Measurements from ENCODE around the gene LAMC1.

LAMC1 gene

DNA sequence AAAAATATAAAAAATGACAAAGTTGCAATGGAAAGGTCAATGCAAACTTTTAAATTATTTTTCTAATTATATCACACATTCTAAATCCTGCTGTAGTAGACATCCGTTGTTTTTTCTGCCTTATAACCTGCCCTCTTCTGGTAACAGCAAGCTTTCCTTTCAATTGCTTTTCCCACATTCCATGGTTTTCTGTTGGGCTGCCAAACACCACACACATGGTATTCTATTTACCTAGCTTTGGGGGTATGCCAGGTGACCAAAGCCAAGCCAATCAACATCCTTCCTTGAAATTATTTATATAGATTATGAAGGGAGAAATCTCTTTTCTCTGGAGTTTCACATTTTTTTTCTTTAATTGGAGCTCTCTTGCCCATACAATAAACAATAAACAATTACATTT lies 3.4 kb upstream of the LAMC1 start:
- no peak for DNase-seq (ENCODE audit: low spot score)
- no peak for FAIRE-seq

DNA sequence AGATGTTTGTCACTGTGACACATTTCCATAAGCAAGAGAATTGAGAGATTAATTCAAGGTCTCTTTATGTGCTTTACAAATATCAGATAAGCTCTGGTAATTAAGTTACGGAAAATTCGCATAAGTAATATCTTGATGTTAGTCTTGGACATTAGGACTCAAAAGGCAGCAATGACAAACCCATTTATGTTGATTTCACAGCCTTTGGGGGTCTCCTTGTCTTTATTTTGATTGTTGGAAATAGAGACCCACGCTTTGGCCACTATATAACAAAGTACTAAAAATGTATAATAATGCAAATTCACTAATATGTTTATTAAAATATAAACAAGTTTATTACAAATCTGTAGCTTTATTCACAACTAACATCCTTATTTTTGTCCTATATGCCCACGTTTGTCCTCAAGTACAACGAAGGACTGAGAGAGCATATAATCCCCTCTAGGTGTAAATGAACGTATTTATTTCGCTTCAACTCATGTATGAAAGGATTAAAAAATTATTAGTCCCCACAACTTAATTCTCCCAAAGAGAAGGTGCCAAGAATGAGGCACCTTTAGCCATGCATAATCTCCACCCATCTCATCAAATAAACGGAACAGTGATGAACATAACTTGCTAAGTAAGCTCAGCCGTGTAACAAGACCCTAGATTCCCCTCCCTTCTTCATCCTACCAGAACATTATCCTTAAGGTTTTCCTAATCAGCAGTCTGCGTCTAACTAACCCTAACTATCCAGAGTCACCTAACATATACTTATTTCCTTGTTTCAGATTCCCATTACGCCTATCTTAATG lies 1.6 kb upstream of the LAMC1 start:
- FAIRE-seq (no peak), DNase-seq (ENCODE audit: low spot score) (peak; percentile 3)

DNA sequence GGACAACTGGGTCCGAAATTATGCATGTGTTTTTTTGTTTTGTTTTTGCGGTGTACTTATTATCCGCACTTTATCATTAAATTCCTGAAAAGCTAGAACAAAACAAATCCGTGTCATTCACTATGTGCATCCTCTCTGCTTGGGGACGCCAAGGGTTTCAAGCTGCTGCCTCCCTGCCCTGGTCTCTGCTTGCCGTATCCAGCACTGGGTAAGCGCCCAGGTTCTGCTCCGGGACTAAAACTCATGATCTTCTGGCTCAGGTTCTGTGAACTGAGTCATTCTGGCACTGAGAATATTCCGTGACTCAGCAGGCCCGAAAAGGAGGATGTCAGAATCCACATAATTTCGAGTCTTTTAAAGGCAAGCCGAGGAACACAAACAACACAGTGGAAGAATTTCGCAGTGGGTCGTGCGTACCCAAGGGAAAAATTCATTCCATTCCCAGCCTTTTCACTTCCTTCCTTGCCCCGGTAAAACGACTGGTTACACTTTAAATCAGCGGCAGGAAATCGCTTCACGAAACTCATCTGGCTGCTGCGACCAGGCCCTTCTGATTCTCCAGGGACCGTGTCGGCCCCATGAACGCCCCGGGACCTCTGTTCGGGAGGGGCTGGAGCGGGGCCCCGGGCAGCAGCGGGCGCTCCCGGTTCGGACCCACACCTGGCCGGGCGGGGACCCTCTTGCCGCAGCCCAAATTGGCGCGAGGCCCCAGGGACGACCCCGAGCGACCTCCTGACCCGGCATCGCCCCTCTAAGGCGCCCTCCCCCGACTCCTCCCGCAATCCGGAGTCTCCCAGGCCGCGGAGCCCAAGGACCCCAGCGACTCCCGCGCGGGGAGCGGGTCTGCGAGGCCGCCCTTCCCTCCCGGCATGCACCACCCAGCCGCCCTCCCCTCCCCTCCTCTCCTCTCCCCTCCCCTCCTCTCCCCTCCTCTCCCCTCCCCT lies 746 bp upstream of the LAMC1 start:
- FAIRE-seq: peak; percentile 92
- peak; percentile 94 for DNase-seq (ENCODE audit: low spot score)

DNA sequence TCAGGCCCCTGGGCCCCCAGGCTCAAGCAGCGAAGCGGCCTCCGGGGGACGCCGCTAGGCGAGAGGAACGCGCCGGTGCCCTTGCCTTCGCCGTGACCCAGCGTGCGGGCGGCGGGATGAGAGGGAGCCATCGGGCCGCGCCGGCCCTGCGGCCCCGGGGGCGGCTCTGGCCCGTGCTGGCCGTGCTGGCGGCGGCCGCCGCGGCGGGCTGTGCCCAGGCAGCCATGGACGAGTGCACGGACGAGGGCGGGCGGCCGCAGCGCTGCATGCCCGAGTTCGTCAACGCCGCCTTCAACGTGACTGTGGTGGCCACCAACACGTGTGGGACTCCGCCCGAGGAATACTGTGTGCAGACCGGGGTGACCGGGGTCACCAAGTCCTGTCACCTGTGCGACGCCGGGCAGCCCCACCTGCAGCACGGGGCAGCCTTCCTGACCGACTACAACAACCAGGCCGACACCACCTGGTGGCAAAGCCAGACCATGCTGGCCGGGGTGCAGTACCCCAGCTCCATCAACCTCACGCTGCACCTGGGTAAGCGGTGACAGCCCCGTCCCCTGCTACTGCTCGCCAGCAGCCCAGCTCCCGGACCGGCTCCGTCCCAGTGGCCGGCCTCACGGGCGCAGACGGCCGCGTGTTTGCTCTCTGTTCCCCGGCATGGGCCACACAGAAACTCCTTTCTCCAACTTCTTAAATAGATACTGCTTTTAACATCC lies 539 bp downstream of the LAMC1 start:
- FAIRE-seq: no peak

DNA sequence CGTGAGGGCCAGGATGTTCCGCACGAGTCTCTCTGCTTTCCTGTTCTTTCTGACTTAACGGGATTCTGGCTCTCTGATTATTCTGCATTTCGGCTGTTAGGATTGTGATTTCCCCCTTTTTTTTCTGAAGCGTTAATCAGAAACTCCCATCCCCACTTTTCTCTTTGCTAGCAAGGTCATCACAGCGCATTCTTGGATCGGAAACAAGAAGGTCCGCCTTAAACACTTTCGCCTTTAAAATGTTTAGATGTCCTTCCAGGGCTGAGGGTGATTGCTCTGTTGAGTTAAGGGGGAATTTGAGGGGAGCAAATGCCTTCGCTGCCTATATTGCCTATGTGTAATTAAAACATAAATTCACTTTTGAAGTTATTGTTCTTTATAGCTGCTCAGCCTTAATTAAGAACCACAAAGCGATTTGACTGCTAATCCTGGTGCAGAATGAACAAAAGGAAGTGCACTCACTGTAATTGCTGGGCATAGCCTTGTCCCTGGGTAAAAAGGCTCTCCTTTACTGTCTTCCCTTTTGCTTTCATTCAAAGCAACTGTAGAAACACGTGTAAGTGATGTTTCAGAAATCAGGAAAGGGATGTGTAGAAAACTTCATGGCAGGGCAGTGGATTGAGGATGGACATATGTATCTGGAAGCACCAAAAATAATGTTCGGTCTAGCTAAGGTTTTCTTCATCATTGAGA lies 1.2 kb downstream of the LAMC1 start:
- no peak for FAIRE-seq
- DNase-seq (ENCODE audit: low spot score): peak; percentile 26

More for the DNA sequence above, 539 bp downstream of the LAMC1 start:
- peak; percentile 58 for DNase-seq (ENCODE audit: low spot score)

DNA sequence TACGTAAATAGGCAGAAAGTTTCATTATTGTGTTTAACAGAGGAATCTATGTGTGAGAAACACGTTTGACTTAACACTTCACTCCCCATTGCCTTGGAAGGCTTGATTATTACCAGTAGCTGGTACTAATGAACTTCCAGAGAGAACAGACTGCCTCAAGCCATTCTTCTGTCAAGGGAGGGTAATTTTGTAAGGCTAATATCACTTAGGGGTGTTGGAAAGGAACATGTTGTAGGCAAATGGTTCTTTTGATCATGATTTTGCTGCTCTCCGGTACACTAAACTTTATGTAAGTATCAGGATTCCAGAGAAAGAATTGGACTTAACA lies 1.8 kb downstream of the LAMC1 start:
- DNase-seq (ENCODE audit: low spot score) (no peak), FAIRE-seq (no peak)

DNA sequence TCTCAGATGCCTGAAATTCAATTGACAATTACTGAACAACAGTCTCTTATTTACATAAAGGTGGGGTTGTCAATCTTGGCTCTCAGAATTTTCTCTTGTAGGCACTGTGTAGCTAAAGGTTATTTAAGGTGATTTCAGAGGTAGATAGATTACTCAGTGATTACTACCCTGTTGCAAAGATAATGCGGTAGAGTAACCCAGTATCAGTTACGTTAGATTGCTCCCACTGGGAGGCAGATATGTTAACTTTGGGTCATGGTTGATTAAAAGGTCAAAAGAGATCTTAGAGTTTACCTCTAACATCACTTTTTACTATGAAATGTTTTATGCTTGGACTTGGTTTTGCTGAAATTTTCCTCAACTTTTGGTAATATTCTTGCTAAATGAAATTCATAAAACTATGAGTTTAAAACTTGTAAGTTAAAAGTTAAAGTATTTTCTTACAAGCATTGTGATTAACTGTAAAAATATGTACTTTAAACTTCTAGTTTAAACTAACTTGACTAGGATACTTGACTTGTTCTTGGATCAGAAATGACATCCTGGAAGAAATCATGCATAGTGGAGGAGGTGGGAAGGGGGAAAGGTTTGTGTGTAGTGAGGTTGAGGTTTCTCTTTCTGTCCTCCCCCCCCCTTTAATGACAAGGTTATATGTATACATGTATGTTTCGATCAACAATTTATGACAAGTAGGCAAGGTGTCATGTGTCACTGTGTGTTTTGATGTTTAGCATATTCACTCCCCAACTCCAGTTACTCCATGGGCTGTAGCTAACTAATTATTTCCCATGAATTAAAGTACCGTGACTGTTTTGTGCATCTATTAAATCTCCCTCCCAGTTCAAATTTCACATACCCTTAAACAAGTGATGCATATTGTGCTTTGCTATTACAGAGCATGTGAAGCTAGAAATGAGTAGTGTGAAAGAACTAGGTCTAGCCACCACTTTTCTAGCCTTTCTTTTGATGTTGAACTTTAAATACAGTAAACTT lies 2.9 kb downstream of the LAMC1 start:
- FAIRE-seq (peak; percentile 88), DNase-seq (ENCODE audit: low spot score) (peak; percentile 79)

DNA sequence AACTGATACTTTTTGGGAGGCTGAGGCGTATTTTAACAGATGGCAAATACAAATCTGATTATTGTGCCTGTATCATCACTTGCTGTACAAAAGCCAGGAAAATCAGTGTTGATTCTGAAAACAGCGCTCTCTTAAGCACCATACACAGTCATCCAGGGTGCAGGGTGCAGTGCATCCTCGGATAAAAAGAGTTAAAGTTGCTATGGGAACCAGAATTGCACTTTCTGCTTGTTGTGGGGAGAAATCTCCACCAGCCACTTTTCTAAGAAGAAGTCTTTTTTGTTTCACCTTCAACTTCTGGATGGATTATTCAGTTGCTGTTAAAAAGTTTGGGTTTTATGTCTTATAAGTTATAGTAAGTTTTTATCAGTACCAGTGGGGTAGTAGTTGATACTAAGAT lies 3.8 kb downstream of the LAMC1 start:
- no peak for FAIRE-seq
- DNase-seq (ENCODE audit: low spot score): no peak

DNA sequence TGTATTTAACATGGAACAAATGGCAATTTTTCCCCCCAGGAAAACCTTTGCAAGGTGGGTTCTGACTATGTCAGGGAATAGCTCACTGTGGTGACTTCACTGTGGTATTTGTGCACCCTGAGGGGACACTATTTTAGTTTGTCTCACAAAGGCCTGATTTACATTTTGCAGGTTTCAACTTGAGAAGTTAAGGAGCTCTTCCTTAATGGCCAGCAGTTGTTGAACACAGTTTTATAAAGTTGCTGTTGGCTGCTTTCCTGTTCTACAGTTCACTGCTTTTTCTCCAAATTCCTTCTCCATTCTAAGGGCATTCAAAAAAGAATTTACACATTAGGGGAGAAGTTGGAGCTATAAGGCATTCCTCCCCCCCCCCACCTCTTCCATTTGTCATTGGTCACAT lies 4.6 kb downstream of the LAMC1 start:
- FAIRE-seq: no peak
- no peak for DNase-seq (ENCODE audit: low spot score)

DNA sequence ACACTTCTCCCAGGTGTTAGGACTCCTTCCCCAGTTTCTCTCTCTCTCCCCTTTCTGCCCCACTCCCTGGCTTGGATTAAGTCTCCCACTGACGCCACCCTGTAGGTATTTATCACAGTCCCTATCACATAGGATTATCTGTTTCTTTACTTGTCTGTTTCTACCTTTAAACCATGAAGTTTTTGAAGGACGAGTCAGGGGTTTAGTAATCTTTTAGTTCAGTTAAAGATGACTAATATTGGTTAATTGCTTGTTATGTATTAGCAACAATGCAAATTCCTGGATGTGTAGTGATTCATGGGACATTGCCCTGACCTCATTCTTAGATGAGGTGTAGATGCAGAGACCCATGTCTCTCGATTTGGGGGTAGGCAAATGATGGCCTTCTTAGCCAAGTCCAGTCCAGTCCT lies 6.4 kb downstream of the LAMC1 start:
- FAIRE-seq (peak; percentile 89), DNase-seq (ENCODE audit: low spot score) (peak; percentile 96)

DNA sequence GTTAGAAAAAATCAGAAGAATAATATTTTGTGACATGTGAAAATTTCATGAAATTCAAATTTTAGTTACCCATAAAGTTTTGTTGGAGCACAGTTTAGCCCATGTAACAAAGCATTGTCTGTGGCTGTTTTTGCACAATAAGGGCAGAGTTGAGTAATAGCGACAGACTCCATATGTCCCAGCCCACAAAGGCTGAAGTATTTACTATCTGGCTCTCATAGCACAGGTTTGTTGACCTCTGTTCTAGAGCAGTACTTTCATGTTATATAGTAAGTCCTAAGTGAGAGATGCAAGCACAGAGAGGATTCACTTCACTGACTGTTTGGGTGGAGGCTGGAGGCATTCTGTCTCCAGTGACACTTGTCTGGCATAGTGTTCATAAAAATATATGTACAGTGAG lies 6.8 kb downstream of the LAMC1 start:
- no peak for FAIRE-seq
- DNase-seq (ENCODE audit: low spot score): peak; percentile 60

DNA sequence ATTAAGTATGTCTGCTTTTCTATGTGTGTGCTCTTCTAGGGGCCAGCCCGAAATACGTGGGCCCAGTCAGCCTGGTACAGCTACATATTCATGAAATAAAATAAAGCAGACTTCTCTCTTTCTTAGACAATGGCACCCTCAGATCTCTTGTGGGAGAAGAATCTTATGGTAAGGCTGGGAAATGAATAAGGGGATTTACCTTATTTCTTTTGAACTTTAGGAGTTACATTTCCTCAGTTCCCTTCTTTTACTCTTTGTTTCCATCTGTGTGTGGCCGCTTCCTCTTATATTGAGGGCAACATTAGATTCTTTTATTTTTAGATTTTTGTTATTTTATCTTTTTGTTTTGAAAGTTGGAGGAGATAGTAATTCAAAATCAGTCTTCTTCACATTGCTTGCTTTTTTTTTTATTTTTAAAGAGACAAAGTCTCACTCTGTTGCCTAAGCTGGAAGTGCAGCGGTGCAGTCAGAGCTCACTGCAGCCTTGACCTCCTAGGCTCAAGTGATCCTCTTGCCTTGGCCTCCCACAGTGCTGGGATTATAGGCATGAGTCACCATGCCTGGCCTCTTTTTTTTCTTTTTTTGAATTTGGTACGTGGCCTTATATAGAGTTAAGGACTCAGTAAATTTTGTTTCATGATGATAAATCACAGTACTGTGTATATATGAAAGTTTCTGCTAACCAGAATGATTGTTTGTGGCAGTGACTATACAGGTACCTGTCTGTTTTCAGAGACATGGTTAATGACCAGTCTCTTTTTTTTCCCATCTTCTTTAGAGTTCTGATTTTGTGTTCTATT lies 9.1 kb downstream of the LAMC1 start:
- peak; percentile 88 for FAIRE-seq
- DNase-seq (ENCODE audit: low spot score): peak; percentile 78

DNA sequence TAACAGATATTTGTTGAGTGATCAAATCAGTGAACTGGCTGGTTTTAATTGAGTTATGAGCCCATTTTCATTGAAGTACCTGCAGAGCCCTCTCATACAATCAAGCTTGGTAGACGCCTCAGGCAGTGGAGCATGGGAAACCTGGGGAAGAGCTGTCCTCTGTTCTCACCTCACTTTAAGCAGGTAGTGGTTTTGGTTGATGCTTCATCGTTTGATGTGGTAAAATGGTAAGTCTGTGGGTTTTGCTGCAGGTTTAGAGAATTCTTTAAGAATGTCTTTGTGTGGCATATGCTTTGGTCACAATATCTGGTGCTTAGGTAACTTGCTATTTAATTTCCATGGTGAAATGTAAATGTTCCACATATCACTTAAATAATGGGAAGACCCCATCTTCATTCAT lies 10.0 kb downstream of the LAMC1 start:
- FAIRE-seq: peak; percentile 78
- DNase-seq (ENCODE audit: low spot score): peak; percentile 80

DNA sequence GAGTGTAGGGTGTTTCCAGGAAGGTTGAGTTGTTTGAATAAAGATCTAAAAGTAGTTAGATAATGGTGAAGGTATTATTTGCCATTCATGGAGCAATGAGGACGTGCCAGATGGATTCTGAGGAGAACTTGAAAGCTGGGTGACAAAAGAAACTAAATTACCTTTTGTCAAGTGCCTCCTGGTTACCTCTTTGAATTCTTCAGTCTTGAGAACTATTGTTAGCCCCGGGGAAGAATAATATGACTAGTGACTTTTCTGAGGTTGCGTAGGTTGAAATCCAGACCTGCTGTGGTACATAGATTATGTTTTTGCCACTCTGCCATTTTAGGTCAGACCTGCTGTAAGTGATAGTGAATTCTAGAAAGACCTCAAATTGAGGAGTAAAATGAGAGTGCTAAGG lies 11.5 kb downstream of the LAMC1 start:
- DNase-seq (ENCODE audit: low spot score): no peak
- FAIRE-seq: no peak

DNA sequence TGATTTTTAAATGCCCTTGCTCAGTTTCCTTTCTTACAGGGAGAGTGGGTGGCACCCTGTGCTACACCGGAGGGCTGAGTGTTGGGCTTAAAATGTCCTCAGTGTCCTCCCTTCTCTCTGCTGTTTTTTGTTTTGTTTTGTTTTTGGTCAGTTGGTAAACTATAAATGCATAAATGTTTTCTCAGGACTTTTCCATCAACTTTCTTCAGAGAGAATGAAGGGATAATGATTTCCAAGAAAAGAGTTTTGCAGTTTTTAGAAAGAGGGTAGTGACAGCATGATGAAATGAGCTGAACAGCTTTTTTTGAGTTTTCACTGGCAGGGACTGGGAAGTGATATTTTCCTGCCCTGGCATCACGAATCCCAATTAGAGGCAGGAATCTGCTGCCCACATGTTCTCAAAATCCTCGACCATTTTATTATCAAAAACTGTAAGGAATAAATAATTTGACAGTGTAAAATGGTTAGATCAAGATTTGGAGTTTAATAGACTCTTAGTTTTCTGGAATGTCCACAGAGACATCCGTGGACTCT lies 15.2 kb downstream of the LAMC1 start:
- DNase-seq (ENCODE audit: low spot score): no peak
- no peak for FAIRE-seq

DNA sequence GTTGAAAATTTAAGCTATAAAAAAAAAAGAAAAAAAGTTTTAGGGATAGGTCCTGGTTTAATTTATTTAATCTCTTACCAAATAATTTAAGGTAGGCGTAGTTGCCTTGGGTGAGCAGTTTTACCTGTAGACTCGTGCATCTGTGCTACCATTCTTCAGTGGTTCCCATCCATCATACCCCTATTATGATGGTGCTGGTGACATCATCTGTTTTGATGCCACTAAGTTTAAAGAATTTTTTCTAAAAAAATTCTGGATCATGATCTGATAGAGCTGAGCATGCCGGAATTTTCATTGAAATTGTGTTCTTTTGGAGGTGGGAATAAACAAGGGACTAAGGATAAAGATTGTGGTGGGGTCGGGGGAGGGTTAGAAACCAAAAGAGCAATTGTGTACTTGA lies 15.7 kb downstream of the LAMC1 start:
- FAIRE-seq: no peak
- DNase-seq (ENCODE audit: low spot score): no peak

DNA sequence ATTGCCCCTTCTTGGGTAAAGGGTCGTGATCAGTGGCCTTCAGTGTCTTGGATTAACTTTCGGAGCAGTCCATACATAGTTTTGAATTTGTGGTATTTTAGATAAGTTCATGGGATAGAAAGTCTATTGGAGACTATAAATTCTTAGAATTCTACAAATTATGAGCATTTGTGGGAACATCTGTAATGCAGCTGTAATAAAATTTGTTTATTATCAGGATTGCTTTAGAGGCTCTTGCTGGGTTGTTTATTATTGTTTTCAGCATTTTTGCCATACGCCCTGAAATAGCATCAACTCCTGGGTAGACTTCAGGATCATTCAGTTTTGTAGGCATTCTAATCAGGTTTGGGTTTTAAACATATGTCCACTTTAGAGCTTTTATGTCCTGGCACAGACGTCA lies 16.1 kb downstream of the LAMC1 start:
- FAIRE-seq: no peak
- no peak for DNase-seq (ENCODE audit: low spot score)

DNA sequence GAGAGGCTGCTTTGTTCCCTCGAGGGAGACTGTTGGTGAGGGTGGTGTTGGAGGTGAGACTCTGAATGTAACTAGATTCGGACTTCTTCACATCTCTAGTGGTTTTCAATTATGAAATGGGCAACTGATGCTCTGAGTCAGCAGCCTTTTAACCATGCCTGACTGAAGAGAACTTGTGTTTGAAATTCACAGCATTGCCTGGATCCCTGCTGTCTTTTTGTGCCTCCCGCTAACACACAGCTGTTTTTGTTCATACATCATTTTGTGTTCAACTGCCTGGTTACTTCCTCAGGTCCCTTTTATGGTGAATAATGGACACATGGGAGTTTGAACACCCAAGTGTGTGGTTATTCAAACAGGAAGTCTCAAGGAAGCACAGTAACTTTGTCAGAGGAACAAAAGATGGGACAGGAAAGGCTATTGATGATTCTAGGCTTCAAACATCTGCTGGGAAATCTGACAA lies 16.8 kb downstream of the LAMC1 start:
- peak; percentile 93 for DNase-seq (ENCODE audit: low spot score)
- FAIRE-seq: peak; percentile 95

DNA sequence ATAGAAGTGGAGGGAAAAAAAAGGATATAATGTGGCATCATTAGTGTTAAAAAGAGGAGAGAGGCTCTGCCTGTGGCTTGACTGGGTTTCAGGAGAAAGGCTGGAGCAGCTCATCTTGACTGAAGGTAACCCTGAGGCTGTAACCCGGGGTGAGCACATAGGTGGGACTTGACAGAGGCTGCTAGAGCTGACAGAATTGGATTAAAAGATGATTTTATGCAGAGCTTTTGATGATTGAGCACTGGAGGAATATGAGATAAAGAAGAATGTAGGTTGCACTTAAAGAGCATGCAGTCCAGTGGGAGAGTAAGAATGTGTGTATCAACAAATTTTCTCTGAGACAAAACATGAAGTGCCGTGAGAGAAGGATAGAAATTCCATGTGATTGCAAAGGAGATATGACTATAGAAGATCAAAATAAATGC lies 17.3 kb downstream of the LAMC1 start:
- FAIRE-seq (no peak), DNase-seq (ENCODE audit: low spot score) (no peak)
